H9 (cell line): ENCODE measurements around the gene KRT35. TPM values are rescaled to one million over a fixed set of nuclear protein-coding genes. Genes with fewer than 3 reads are reported as not detected.

ENCODE experiments used
- DNase-seq: peaks from one replicate; pipeline ENCODE4 v3.0.0-alpha.2; 2017
- H2AFZ ChIP-seq: one replicate; pipeline ENCODE4 v1.6.1; 2013; ENCODE audit warnings: mild to moderate bottlenecking, low read length, control low read depth, moderate library complexity
- H2AK5ac ChIP-seq: 2 replicates; pipeline ENCODE4 v1.6.1; 2013; ENCODE audit warnings: low read length, control low read depth, mixed read lengths; ENCODE audit not compliant: insufficient read length
- H2BK120ac ChIP-seq: one replicate; pipeline ENCODE4 v1.6.1; 2013; ENCODE audit warnings: low read depth, mild to moderate bottlenecking, low read length, control low read depth, inconsistent platforms; ENCODE audit not compliant: poor library complexity, severe bottlenecking
- H2BK12ac ChIP-seq: 2 replicates; pipeline ENCODE4 v1.6.1; 2013; ENCODE audit warnings: low read length, control low read depth, mixed read lengths, low read depth; ENCODE audit not compliant: insufficient read length
- H2BK15ac ChIP-seq: 2 replicates; pipeline ENCODE4 v1.6.1; 2013; ENCODE audit warnings: low read depth, low read length, control low read depth
- H2BK20ac ChIP-seq: one replicate; pipeline ENCODE4 v1.6.1; 2013; ENCODE audit warnings: low read depth, mild to moderate bottlenecking, low read length, control low read depth, inconsistent platforms; ENCODE audit not compliant: poor library complexity, severe bottlenecking
- H2BK5ac ChIP-seq: 2 replicates; pipeline ENCODE4 v1.6.1; 2013; ENCODE audit warnings: low read length, control low read depth, mixed read lengths; ENCODE audit not compliant: insufficient read length
- H3K14ac ChIP-seq: 2 replicates; pipeline ENCODE4 v1.6.1; 2013; ENCODE audit warnings: low read length, control low read depth; ENCODE audit not compliant: insufficient read depth
- H3K18ac ChIP-seq: 2 replicates; pipeline ENCODE4 v1.6.1; 2013; ENCODE audit warnings: low read depth, mild to moderate bottlenecking, mixed read lengths, low read length, control low read depth; ENCODE audit not compliant: insufficient read length
- H3K23ac ChIP-seq: 2 replicates; pipeline ENCODE4 v1.6.1; 2013; ENCODE audit warnings: low read length, control low read depth, mixed read lengths, low read depth; ENCODE audit not compliant: insufficient read length
- H3K23me2 ChIP-seq: 2 replicates; pipeline ENCODE4 v1.6.1; 2013; ENCODE audit warnings: low read depth, mild to moderate bottlenecking, mixed read lengths, low read length, control low read depth; ENCODE audit not compliant: insufficient read length, poor library complexity, severe bottlenecking
- H3K27ac ChIP-seq: 2 replicates; pipeline ENCODE4 v1.5.1; 2013; ENCODE audit warnings: low read length, control low read depth, mixed read lengths, low read depth; ENCODE audit not compliant: insufficient read length
- H3K27me3 ChIP-seq: 2 replicates; pipeline ENCODE4 v1.6.1; 2013; ENCODE audit warnings: low read length, control low read depth, inconsistent platforms; ENCODE audit not compliant: insufficient read depth
- H3K4ac ChIP-seq: 2 replicates; pipeline ENCODE4 v1.6.1; 2013; ENCODE audit warnings: low read depth, mild to moderate bottlenecking, control low read depth, inconsistent platforms, low read length, moderate library complexity
- H3K4me1 ChIP-seq: 2 replicates; pipeline ENCODE4 v1.6.1; 2013; ENCODE audit warnings: low read length, control low read depth, inconsistent platforms; ENCODE audit not compliant: insufficient read depth
- H3K4me2 ChIP-seq: 2 replicates; pipeline ENCODE4 v1.6.1; 2013; ENCODE audit warnings: low read length, control low read depth, mixed read lengths; ENCODE audit not compliant: insufficient read length, insufficient read depth
- H3K56ac ChIP-seq: 2 replicates; pipeline ENCODE4 v1.6.1; 2013; ENCODE audit warnings: low read depth, mild to moderate bottlenecking, mixed read lengths, low read length, control low read depth; ENCODE audit not compliant: insufficient read length
- H3K79me1 ChIP-seq: 2 replicates; pipeline ENCODE4 v1.6.1; 2013; ENCODE audit warnings: low read depth, mild to moderate bottlenecking, moderate library complexity, low read length, control low read depth, inconsistent platforms; ENCODE audit not compliant: insufficient read depth, poor library complexity, severe bottlenecking
- H3K79me2 ChIP-seq: 2 replicates; pipeline ENCODE4 v1.6.1; 2013; ENCODE audit warnings: low read length, control low read depth, inconsistent platforms; ENCODE audit not compliant: insufficient read depth
- H3K9ac ChIP-seq: 2 replicates; pipeline ENCODE4 v1.6.1; 2013; ENCODE audit warnings: low read length, control low read depth, mixed read lengths; ENCODE audit not compliant: insufficient read length; ENCODE audit errors: extremely low read depth
- H3K9me3 ChIP-seq: one replicate; pipeline ENCODE4 v1.6.1; 2013; ENCODE audit warnings: low read depth, low read length, inconsistent platforms; ENCODE audit not compliant: control insufficient read depth
- H3T11ph ChIP-seq: one replicate; pipeline ENCODE4 v1.6.1; 2013; ENCODE audit warnings: mild to moderate bottlenecking, low read length, control low read depth, inconsistent platforms
- H4K20me1 ChIP-seq: one replicate; pipeline ENCODE4 v1.6.1; 2013; ENCODE audit not compliant: control insufficient read depth, insufficient read length, insufficient read depth
- H4K5ac ChIP-seq: 2 replicates; pipeline ENCODE4 v1.6.1; 2013; ENCODE audit warnings: low read depth, mild to moderate bottlenecking, mixed read lengths, low read length, control low read depth; ENCODE audit not compliant: insufficient read length
- H4K8ac ChIP-seq: replicated peaks from 2 replicates; pipeline ENCODE4 v1.6.1; 2013; ENCODE audit warnings: low read length, control low read depth, mixed read lengths, low read depth; ENCODE audit not compliant: insufficient read length
- H4K91ac ChIP-seq: 2 replicates; pipeline ENCODE4 v1.6.1; 2013; ENCODE audit warnings: low read depth, mild to moderate bottlenecking, moderate library complexity, mixed read lengths, low read length, control low read depth; ENCODE audit not compliant: insufficient read length
- H3K27ac Mint-ChIP-seq, 3 experiments: 2 replicates in 2 of 3; 3 replicates in 1 of 3; pipeline ENCODE4 v1.8.0; 2020 to 2021; ENCODE audit warnings: mixed read lengths in 3 of 3, mild to moderate bottlenecking in 1 of 3, moderate library complexity in 1 of 3
- H3K27me3 Mint-ChIP-seq: 2 replicates; pipeline ENCODE4 v1.8.0; 2021; ENCODE audit warnings: low read depth, mild to moderate bottlenecking, moderate library complexity, mixed read lengths
- H3K36me3 Mint-ChIP-seq, 3 experiments: 2 replicates in 2 of 3; 3 replicates in 1 of 3; pipeline ENCODE4 v1.8.0; 2020 to 2021; ENCODE audit warnings: low read depth in 3 of 3, mixed read lengths in 3 of 3; ENCODE audit not compliant: insufficient read depth in 1 of 3
- H3K4me1 Mint-ChIP-seq, 2 experiments: 2 replicates each; pipeline ENCODE4 v1.8.0; 2020; ENCODE audit warnings: mixed read lengths in 2 of 2
- H3K4me3 Mint-ChIP-seq, 2 experiments: 2 replicates in 1 of 2; 3 replicates in 1 of 2; pipeline ENCODE4 v1.8.0; 2020 to 2021; ENCODE audit warnings: mild to moderate bottlenecking in 2 of 2, mixed read lengths in 2 of 2, moderate library complexity in 1 of 2
- H3K9me3 Mint-ChIP-seq, 2 experiments: 2 replicates in 1 of 2; 3 replicates in 1 of 2; pipeline ENCODE4 v1.8.0; 2020; ENCODE audit warnings: mild to moderate bottlenecking in 2 of 2, mixed read lengths in 2 of 2, moderate library complexity in 1 of 2
- CTCF ChIP-seq: fragments of 200-600 bp; sonication (generic); conservative IDR thresholded peaks from 3 replicates; pipeline ENCODE4 v1.8.0; 2021; ENCODE audit warnings: antibody characterized with exemption, mild to moderate bottlenecking
- WGBS: extraction: QIAGEN DNeasy Blood & Tissue Kit; methylation state at CpG from one replicate; pipeline ENCODE4 v1.1.7; 2013; ENCODE audit warnings: missing lambda C conversion rate, low lambda C conversion rate, mixed read lengths; ENCODE audit not compliant: insufficient read length; ENCODE audit errors: extremely low coverage; 5-methylcytosine and 5-hydroxymethylcytosine counted together
- total RNA-seq: library from RNA; stranded (reverse); gene quantifications from 2 replicates; pipeline ENCODE4 v1.2.1, GENCODE V29; 2021

KRT35 gene
- total RNA-seq, 1 experiment from 2014 or later: not detected

GRCh38 chr17:41463746-41464145 is 17.2 kb downstream of the KRT35 start:
- Histone ChIP-seq H3K9me3 (no peaks in the 10 kb centered on the region), H2BK5ac (no peak overlapping the region), H3K18ac (no peak overlapping the region), H3K56ac (no peak overlapping the region), H2BK20ac (no peak overlapping the region), H3K79me2 (no peaks in the 10 kb centered on the region), H3K4me1 (no peaks in the 10 kb centered on the region), H3K23me2 (no peaks in the 10 kb centered on the region), H3T11ph (no peak overlapping the region), H3K14ac (no peak overlapping the region), H2AK5ac (no peak overlapping the region), H3K4me2 (no peak overlapping the region), H2AFZ (no peak overlapping the region), H2BK15ac (no peak overlapping the region), H3K23ac (no peak overlapping the region), H4K20me1 (no peaks in the 10 kb centered on the region), H4K5ac (no peak overlapping the region), H3K27ac (no peak overlapping the region), H3K27me3 (no peaks in the 10 kb centered on the region), H3K9ac (no peak overlapping the region), H4K91ac (no peak overlapping the region), H3K4ac (no peak overlapping the region), H2BK12ac (no peak overlapping the region), H4K8ac (no peak overlapping the region), H2BK120ac (no peak overlapping the region), H3K79me1 (no peaks in the 10 kb centered on the region)
- Mint-ChIP-seq H3K9me3 (peaks cover 0 to 3% of the 10 kb centered on the region in 2 experiments; a peak in 2 of 5 replicates), H3K27ac (no peak overlapping the region), H3K4me3 (no peak overlapping the region), H3K36me3 (no peaks in the 10 kb centered on the region), H3K4me1 (no peaks in the 10 kb centered on the region), H3K27me3 (peaks cover 10% of the 10 kb centered on the region; the same call in 1 of the 2 replicates)
- no peak for DNase-seq
- no CpG with 5 or more reads among the region's 8 CpGs for WGBS
- TF ChIP-seq CTCF: no peak
